GM10266 (cell line): ENCODE measurements around the gene TARDBP.

Source experiments
- DNase-seq: peaks from one replicate; pipeline ENCODE4 v3.0.0; 2012; ENCODE audit errors: extremely low spot score
- TF ChIP-seq, protein P1 (sequence below): IDR thresholded peaks from 2 replicates; pipeline ENCODE4 v1.5.1; 2012; ENCODE audit warnings: mild to moderate bottlenecking, low read depth; ENCODE audit not compliant: control insufficient read depth, insufficient read depth; ENCODE audit errors: missing control alignments

TARDBP gene

GRCh38 chr1:11072216-11072917 lies 59.9 kb downstream of the TARDBP start:
- DNase-seq = peak; percentile 49
- TF ChIP-seq, protein P1, sequence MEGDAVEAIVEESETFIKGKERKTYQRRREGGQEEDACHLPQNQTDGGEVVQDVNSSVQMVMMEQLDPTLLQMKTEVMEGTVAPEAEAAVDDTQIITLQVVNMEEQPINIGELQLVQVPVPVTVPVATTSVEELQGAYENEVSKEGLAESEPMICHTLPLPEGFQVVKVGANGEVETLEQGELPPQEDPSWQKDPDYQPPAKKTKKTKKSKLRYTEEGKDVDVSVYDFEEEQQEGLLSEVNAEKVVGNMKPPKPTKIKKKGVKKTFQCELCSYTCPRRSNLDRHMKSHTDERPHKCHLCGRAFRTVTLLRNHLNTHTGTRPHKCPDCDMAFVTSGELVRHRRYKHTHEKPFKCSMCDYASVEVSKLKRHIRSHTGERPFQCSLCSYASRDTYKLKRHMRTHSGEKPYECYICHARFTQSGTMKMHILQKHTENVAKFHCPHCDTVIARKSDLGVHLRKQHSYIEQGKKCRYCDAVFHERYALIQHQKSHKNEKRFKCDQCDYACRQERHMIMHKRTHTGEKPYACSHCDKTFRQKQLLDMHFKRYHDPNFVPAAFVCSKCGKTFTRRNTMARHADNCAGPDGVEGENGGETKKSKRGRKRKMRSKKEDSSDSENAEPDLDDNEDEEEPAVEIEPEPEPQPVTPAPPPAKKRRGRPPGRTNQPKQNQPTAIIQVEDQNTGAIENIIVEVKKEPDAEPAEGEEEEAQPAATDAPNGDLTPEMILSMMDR = peak; percentile 43

- DNase-seq = peak; percentile 56
Observed at GRCh38 chr1:11073398-11073797, 60.9 kb downstream of the TARDBP start.
